ENCODE measurements around the gene ACOX1.
"Not testable (repeated sequence)": the region's sequence is repeated elsewhere in the genome, so short reads cannot be mapped to it uniquely, and the experiment has no call there.

ACOX1 gene

DNA sequence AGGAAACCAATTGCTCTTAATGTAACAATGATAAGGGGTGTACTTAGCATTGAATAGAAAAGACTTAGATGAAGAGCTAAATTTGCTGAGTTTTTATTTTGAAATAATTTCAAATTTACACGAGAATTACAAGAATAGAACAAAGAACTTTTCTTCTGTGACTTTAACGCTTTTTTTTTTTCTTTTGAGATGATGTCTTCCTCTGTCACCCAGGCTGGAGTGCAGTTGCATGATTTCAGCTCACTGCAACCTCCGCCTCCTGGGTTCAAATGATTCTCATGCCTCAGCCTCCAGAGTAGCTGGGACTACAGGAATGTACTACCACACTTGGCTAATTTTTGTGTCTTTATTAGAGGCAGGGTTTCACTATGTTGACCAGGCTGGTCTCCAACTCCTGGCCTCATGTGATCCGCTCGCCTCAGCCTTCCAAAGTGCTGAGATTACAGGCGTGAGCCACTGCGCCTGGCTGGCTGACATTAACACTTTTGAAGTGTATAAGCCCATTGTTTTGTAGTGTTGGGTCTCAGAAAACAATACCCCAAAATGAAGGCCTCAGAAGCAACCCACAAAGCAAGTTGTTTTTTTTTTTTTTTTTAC lies 2.2 kb upstream of the ACOX1 start:
- DNase-seq = no peak
- 96% methylated on average over 5 of the region's 7 CpGs for WGBS (ENCODE audit: insufficient coverage)
- Histone ChIP-seq H3K4me1 (ENCODE audit: control extremely low read depth in 1 of 4, control insufficient read depth in 4 of 4, insufficient read depth in 4 of 4, low read length in 3 of 4) (peaks cover 10 to 32% (median 20%) of the 10 kb centered on the region in 4 experiments), H3K4me3 (ENCODE audit: control insufficient read depth in 1 of 7, extremely low read depth in 1 of 7, insufficient read depth in 4 of 7, low read depth in 2 of 7, low read length in 6 of 7) (no peak overlapping the region), H3K27me3 (replicated peaks in 2 of 5; ENCODE audit: control insufficient read depth in 4 of 5, insufficient read depth in 5 of 5, low read length in 4 of 5) (no peaks in the 10 kb centered on the region), H3K9me3 (ENCODE audit: control extremely low read depth in 1 of 5, control insufficient read depth in 4 of 5, insufficient read depth in 2 of 5, low read depth in 1 of 5, low read length in 4 of 5) (no peaks in the 10 kb centered on the region), H3K36me3 (ENCODE audit: control insufficient read depth in 4 of 4, insufficient read depth in 4 of 4, low read length in 3 of 4) (peaks cover 0 to 4% (median 0%) of the 10 kb centered on the region in 4 experiments), H3K27ac (ENCODE audit: insufficient read depth in 1 of 2, low read depth in 1 of 2, low read length in 2 of 2, poor library complexity in 1 of 2, severe bottlenecking in 2 of 2) (no peak overlapping the region)
- ChIA-PET POLR2A (interaction anchor here (1.5 kb wide), 1 partner anchor 16 kb away, joined by 6 read pairs; no protein-coding TSS in a partner anchor), CTCF (interaction anchor here (0.9 to 1.9 kb wide), 3 partner anchors 23 to 84 kb away, joined by 3 to 5 read pairs (median 4); no protein-coding TSS in a partner anchor)

DNA sequence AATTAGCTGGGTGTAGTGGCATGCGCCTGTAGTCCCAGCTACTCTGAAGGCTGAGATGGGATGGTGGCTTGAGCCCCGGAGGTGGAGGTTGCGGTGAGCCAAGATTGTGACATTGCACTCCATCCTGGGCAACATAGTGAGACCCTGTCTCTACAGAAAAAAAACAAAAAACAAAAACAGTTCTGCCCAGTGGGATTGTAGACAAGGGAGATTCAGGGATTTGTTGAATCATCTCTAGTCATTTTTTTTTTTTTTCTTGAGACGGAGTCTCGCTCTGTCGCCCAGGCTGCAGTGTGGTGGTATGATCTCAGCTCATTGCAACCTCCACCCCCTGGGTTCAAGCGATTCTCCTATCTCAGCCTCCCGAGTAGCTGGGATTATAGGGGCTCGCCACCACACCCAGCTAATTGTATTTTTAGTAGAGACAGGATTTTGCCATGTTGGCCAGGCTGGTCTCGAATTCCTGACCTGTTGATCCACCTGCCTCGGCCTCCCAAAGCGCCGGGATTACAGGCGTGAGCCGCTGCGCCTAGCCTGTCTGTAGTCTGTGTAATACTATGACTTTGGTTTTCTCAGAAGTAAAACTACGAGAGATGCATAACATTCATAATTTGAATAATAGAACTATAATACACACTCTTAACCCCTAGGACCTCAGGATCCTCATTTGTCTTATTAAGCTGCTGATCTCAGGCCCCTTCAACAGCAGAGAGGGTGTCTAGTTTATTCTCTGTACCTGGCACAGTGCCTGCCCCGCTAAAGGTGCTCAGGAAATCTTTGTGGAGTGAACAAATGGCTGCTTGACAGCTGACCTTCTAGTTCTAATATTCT lies 1.4 kb upstream of the ACOX1 start:
- peaks cover 0 to 6% (median 0%) of the 10 kb centered on the region in 4 experiments for H3K36me3 ChIP-seq (ENCODE audit: control insufficient read depth in 4 of 4, insufficient read depth in 4 of 4, low read length in 3 of 4)
- DNase-seq = no peak
- H3K4me1 ChIP-seq (ENCODE audit: control extremely low read depth in 1 of 4, control insufficient read depth in 4 of 4, insufficient read depth in 4 of 4, low read length in 3 of 4) = peaks cover 10 to 33% (median 21%) of the 10 kb centered on the region in 4 experiments
- no peaks in the 10 kb centered on the region for H3K9me3 ChIP-seq (ENCODE audit: control extremely low read depth in 1 of 5, control insufficient read depth in 4 of 5, insufficient read depth in 2 of 5, low read depth in 1 of 5, low read length in 4 of 5)
- no peaks in the 10 kb centered on the region for H3K27me3 ChIP-seq (replicated peaks in 2 of 5; ENCODE audit: control insufficient read depth in 4 of 5, insufficient read depth in 5 of 5, low read length in 4 of 5)
- peak overlapping the region; percentile 80 to 90 (median 86) for H3K4me3 ChIP-seq (ENCODE audit: control insufficient read depth in 1 of 7, extremely low read depth in 1 of 7, insufficient read depth in 4 of 7, low read depth in 2 of 7, low read length in 6 of 7)
- POLR2A ChIA-PET = interaction anchor here (1.5 kb wide), 1 partner anchor 17 kb away, joined by 6 read pairs; no protein-coding TSS in a partner anchor
- peak overlapping the region; percentile 98 to 99 for H3K27ac ChIP-seq (ENCODE audit: insufficient read depth in 1 of 2, low read depth in 1 of 2, low read length in 2 of 2, poor library complexity in 1 of 2, severe bottlenecking in 2 of 2)
- CTCF ChIA-PET = interaction anchor here (0.9 to 1.9 kb wide), 3 partner anchors 24 to 85 kb away, joined by 3 to 5 read pairs (median 4); no protein-coding TSS in a partner anchor
- 86% methylated on average over 7 of the region's 18 CpGs for WGBS (ENCODE audit: insufficient coverage)

DNA sequence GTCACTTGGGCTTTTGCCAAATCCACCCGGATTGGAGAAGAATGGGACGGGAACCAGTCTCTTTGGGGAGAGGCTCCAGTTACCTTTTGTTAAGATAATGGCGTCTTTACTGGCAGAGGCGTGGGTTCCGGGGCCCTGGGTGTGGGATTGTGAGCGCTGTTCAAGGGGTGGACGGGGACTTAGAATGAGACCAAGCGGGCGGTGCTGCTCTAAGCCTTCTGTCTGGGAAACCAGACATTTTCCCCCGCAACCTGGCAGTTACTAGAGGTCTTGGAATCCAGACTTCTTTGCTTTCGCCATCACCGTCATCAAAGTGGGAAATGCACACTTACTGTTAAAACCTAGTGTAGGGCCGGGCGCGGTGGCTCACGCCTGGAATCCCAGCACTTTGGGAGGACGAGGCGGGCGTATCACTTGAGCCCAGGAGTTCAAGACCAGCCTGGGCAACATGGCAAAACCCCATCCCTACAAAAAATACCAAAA lies 780 bp upstream of the ACOX1 start:
- ChIA-PET CTCF (interaction anchor here (1.3 to 1.9 kb wide), 2 partner anchors 24 to 27 kb away, joined by 4 to 5 read pairs; no protein-coding TSS in a partner anchor), POLR2A (interaction anchor here (1.5 kb wide), 1 partner anchor 17 kb away, joined by 6 read pairs; no protein-coding TSS in a partner anchor)
- peak overlapping the region; percentile 80 to 90 (median 86) for H3K4me3 ChIP-seq (ENCODE audit: control insufficient read depth in 1 of 7, extremely low read depth in 1 of 7, insufficient read depth in 4 of 7, low read depth in 2 of 7, low read length in 6 of 7)
- H3K27ac ChIP-seq (ENCODE audit: insufficient read depth in 1 of 2, low read depth in 1 of 2, low read length in 2 of 2, poor library complexity in 1 of 2, severe bottlenecking in 2 of 2) = peak overlapping the region; percentile 98 to 99
- peaks cover 10 to 33% (median 21%) of the 10 kb centered on the region in 4 experiments for H3K4me1 ChIP-seq (ENCODE audit: control extremely low read depth in 1 of 4, control insufficient read depth in 4 of 4, insufficient read depth in 4 of 4, low read length in 3 of 4)
- H3K36me3 ChIP-seq (ENCODE audit: control insufficient read depth in 4 of 4, insufficient read depth in 4 of 4, low read length in 3 of 4) = peaks cover 0 to 5% (median 0%) of the 10 kb centered on the region in 4 experiments
- DNase-seq = no peak
- 0% methylated on average over 16 of the region's 19 CpGs for WGBS (ENCODE audit: insufficient coverage)
- H3K9me3 ChIP-seq (ENCODE audit: control extremely low read depth in 1 of 5, control insufficient read depth in 4 of 5, insufficient read depth in 2 of 5, low read depth in 1 of 5, low read length in 4 of 5) = no peaks in the 10 kb centered on the region
- H3K27me3 ChIP-seq (replicated peaks in 2 of 5; ENCODE audit: control insufficient read depth in 4 of 5, insufficient read depth in 5 of 5, low read length in 4 of 5) = no peaks in the 10 kb centered on the region

DNA sequence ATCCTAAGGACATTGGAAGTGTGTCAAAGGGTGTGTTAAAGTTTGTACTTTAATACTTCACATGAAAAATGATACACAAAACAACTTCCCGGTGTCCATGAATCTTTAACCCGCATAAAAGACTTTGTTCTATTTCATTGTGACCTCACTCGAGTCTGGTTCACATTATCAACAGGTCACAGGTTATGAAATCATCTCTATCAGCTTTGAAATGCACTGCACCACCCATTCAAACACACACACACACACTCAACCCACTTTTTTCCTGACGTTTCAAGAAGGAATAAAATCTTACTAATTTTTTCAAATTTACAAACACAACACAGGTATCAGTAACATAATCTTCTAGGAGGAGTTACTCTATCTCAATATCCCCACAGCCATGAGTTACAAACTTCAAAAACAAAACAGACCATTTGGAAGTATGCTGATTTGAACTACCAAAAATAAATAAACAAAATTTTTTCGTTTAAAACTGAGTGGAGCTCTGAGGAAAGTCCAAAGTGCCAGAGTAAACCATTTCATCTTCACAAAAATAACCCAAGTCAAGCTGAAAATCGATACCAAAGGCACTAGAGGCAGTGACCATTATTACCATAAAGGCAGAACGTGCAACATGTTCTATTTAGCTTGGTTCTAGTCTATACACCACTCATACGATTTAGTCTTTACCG lies 2.7 kb downstream of the ACOX1 start:
- Histone ChIP-seq H3K36me3 (ENCODE audit: control insufficient read depth in 4 of 4, insufficient read depth in 4 of 4, low read length in 3 of 4) (peaks cover 0 to 15% (median 7%) of the 10 kb centered on the region in 4 experiments), H3K27me3 (replicated peaks in 2 of 5; ENCODE audit: control insufficient read depth in 4 of 5, insufficient read depth in 5 of 5, low read length in 4 of 5) (no peaks in the 10 kb centered on the region), H3K4me3 (ENCODE audit: control insufficient read depth in 1 of 7, extremely low read depth in 1 of 7, insufficient read depth in 4 of 7, low read depth in 2 of 7, low read length in 6 of 7) (no peak overlapping the region), H3K9me3 (ENCODE audit: control extremely low read depth in 1 of 5, control insufficient read depth in 4 of 5, insufficient read depth in 2 of 5, low read depth in 1 of 5, low read length in 4 of 5) (no peaks in the 10 kb centered on the region), H3K27ac (ENCODE audit: insufficient read depth in 1 of 2, low read depth in 1 of 2, low read length in 2 of 2, poor library complexity in 1 of 2, severe bottlenecking in 2 of 2) (no peak overlapping the region), H3K4me1 (ENCODE audit: control extremely low read depth in 1 of 4, control insufficient read depth in 4 of 4, insufficient read depth in 4 of 4, low read length in 3 of 4) (peaks cover 10 to 30% (median 20%) of the 10 kb centered on the region in 4 experiments)
- DNase-seq = no peak
- POLR2A ChIA-PET = no interaction called here
- CTCF ChIA-PET = interaction anchor here (1.4 kb wide), 1 partner anchor 11 kb away, joined by 3 read pairs; no protein-coding TSS in a partner anchor
- WGBS (ENCODE audit: insufficient coverage) = 90% methylated on average over 6 of the region's 9 CpGs

DNA sequence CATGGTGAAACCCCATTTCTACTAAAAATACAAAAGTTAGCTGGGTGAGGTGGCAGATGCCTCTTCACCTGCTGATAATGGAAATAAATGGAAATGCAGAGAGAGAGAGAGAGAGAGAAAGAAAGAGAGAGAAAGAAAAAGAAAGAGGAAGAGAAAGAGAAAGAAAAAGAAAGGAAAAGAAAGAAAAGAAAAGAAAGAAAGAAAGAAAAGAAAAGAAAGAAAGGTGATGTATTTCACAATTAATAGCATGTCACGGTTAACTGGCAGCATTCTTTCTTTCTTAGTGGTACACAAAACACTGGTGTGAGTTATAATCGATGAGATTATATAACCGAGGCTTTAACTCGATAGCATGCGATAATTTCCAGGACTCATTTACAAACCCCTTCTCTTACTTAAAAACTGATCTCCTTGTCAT lies 3.2 kb downstream of the ACOX1 start:
- Histone ChIP-seq H3K4me3 (ENCODE audit: control insufficient read depth in 1 of 7, extremely low read depth in 1 of 7, insufficient read depth in 4 of 7, low read depth in 2 of 7, low read length in 6 of 7) (no peak overlapping the region), H3K27ac (ENCODE audit: insufficient read depth in 1 of 2, low read depth in 1 of 2, low read length in 2 of 2, poor library complexity in 1 of 2, severe bottlenecking in 2 of 2) (no peak overlapping the region), H3K4me1 (ENCODE audit: control extremely low read depth in 1 of 4, control insufficient read depth in 4 of 4, insufficient read depth in 4 of 4, low read length in 3 of 4) (peaks cover 10 to 28% (median 18%) of the 10 kb centered on the region in 4 experiments), H3K9me3 (ENCODE audit: control extremely low read depth in 1 of 5, control insufficient read depth in 4 of 5, insufficient read depth in 2 of 5, low read depth in 1 of 5, low read length in 4 of 5) (no peaks in the 10 kb centered on the region), H3K36me3 (ENCODE audit: control insufficient read depth in 4 of 4, insufficient read depth in 4 of 4, low read length in 3 of 4) (peaks cover 1 to 15% (median 8%) of the 10 kb centered on the region in 4 experiments), H3K27me3 (replicated peaks in 2 of 5; ENCODE audit: control insufficient read depth in 4 of 5, insufficient read depth in 5 of 5, low read length in 4 of 5) (no peaks in the 10 kb centered on the region)
- CTCF ChIA-PET = interaction anchor here (1.0 kb wide), 1 partner anchor 27 kb away, joined by 3 read pairs; no protein-coding TSS in a partner anchor
- POLR2A ChIA-PET = no interaction called here
- WGBS (ENCODE audit: insufficient coverage) = 100% methylated on average over 1 of the region's 5 CpGs
- DNase-seq = no peak

DNA sequence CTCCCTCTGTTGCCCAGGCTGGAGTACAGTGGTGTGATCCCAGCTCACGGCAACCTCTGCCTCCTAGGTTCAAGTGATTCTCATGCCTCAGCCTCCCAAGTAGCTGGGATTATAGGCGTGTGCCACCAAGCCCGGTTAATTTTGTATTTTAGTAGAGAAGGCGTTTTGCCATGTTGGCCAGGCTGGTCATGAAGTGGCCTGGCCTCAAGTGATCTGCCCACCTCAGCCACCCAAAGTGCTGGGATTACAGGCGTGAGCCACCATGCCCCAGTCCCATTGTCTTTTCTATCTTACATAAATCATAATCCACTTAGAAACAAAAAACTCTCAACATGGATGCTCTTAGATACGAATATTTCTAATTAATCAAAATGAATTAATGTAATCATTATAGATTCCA lies 3.8 kb downstream of the ACOX1 start:
- H3K4me1 ChIP-seq (ENCODE audit: control extremely low read depth in 1 of 4, control insufficient read depth in 4 of 4, insufficient read depth in 4 of 4, low read length in 3 of 4) = peaks cover 6 to 22% (median 16%) of the 10 kb centered on the region in 4 experiments

More for the DNA sequence above, 3.8 kb downstream of the ACOX1 start:
- not testable (repeated sequence) for H3K4me3 ChIP-seq (ENCODE audit: control insufficient read depth in 1 of 7, extremely low read depth in 1 of 7, insufficient read depth in 4 of 7, low read depth in 2 of 7, low read length in 6 of 7); DNase-seq; H3K27me3 ChIP-seq (replicated peaks in 2 of 5; ENCODE audit: control insufficient read depth in 4 of 5, insufficient read depth in 5 of 5, low read length in 4 of 5); H3K9me3 ChIP-seq (ENCODE audit: control extremely low read depth in 1 of 5, control insufficient read depth in 4 of 5, insufficient read depth in 2 of 5, low read depth in 1 of 5, low read length in 4 of 5); H3K27ac ChIP-seq (ENCODE audit: insufficient read depth in 1 of 2, low read depth in 1 of 2, low read length in 2 of 2, poor library complexity in 1 of 2, severe bottlenecking in 2 of 2)
- CTCF ChIA-PET = interaction anchor here (1.0 kb wide), 1 partner anchor 28 kb away, joined by 3 read pairs; no protein-coding TSS in a partner anchor
- POLR2A ChIA-PET = interaction anchor here (0.6 kb wide), 1 partner anchor 66 kb away, joined by 3 read pairs; no protein-coding TSS in a partner anchor
- WGBS (ENCODE audit: insufficient coverage) = 97% methylated on average over 5 of the region's 6 CpGs
- H3K36me3 ChIP-seq (ENCODE audit: control insufficient read depth in 4 of 4, insufficient read depth in 4 of 4, low read length in 3 of 4) = peaks cover 3 to 19% (median 10%) of the 10 kb centered on the region in 4 experiments

Measured in common myeloid progenitor, CD34-positive (primary cell).